ENCODE data around the gene FGF7. TPM values are rescaled to one million over a fixed set of nuclear protein-coding genes. Genes with fewer than 3 reads are reported as not detected.

The FGF7 gene
- total and polyA plus RNA-seq, 10 of the 15 experiments (the other 5 are each of a cell fraction or from before 2014, with no cell fraction given) = 0.08 TPM; not detected in 9

- no peak for TF ChIP-seq CEBPB (IDR thresholded peaks at IDR 0.05; ENCODE audit: borderline replicate concordance in 1 of 2, low read depth in 2 of 2, low read length in 2 of 2)
- TF ChIP-seq CHD2 (IDR thresholded peaks at IDR 0.05; ENCODE audit: borderline replicate concordance, low read depth, low read length) = no peak
Observed at GRCh38 chr15:49423901-49424550, 984 bp downstream of the FGF7 start (continued).

DNA sequence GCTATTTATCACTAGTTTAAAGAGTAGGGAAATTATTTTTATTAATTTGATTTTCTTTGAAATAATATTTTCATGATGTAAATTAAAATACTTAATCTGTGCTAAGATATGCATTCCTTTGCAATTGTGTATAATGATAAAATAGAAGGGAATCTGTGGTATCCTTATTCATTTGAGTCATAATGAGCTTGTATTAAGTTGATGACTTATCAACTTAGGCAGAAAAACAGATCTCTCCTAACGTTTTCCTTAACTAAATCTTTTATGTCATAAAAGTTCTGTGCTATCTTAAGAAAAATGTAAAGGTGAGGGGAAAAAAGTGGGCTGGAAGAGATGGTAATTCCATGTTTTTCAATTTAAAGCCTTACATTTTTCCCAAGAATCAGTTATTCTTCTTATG, 1.9 kb downstream of the FGF7 start:
- Histone ChIP-seq H3K79me2 (ENCODE audit: control insufficient read depth, insufficient read depth, low read length) (no peaks in the 10 kb centered on the region), H3K36me3 (ENCODE audit: control insufficient read depth in 2 of 2, insufficient read depth in 2 of 2, low read length in 1 of 2) (no peaks in the 10 kb centered on the region), H4K20me1 (ENCODE audit: control insufficient read depth, insufficient read depth) (no peaks in the 10 kb centered on the region), H3K9ac (ENCODE audit: control insufficient read depth, insufficient read depth, low read length) (no peak overlapping the region), H3K27me3 (replicated peaks in 1 of 2; ENCODE audit: control insufficient read depth in 2 of 2, insufficient read depth in 2 of 2, low read length in 1 of 2) (no peaks in the 10 kb centered on the region), H3K9me3 (replicated peaks; ENCODE audit: control insufficient read depth, insufficient read depth, low read length) (no peaks in the 10 kb centered on the region), H3K4me3 (no peak overlapping the region), H3K4me1 (ENCODE audit: control insufficient read depth, insufficient read depth, low read length) (no peaks in the 10 kb centered on the region), H2AFZ (ENCODE audit: control insufficient read depth, low read depth, low read length) (no peak overlapping the region), H3K4me2 (ENCODE audit: control insufficient read depth, insufficient read depth) (no peak overlapping the region), H3K27ac (ENCODE audit: control insufficient read depth, insufficient read depth) (no peak overlapping the region)
- RAD21 ChIA-PET (ENCODE audit: unreplicated experiment) = interaction anchor here (1.2 kb wide), 1 partner anchor 579 kb away, joined by 3 read pairs; no protein-coding TSS in a partner anchor
- FAIRE-seq (no peak), ATAC-seq (no peak), DNase-seq (ENCODE audit: low read depth, low spot score) (no peak)
- TF ChIP-seq FOXK2 (IDR thresholded peaks at IDR 0.05) (no peak), SMARCA5 (IDR thresholded peaks at IDR 0.05) (no peak), MEF2A (IDR thresholded peaks at IDR 0.05; ENCODE audit: insufficient read depth, low read depth, low read length) (no peak), HDAC6 (IDR thresholded peaks at IDR 0.05; ENCODE audit: unreplicated experiment) (no peak), NR2F1 (conservative IDR thresholded peaks at IDR 0.05) (no peak), RCOR1 (conservative IDR thresholded peaks at IDR 0.05; ENCODE audit: low read depth, low read length) (no peak), SUZ12 (IDR thresholded peaks at IDR 0.05; ENCODE audit: unreplicated experiment) (no peak), TCF7 (IDR thresholded peaks at IDR 0.05; ENCODE audit: borderline replicate concordance) (no peak), BCL11A (IDR thresholded peaks at IDR 0.05; ENCODE audit: low read depth, low read length) (no peak), MXI1 (IDR thresholded peaks at IDR 0.05; ENCODE audit: low read depth, low read length) (no peak), EGR1 (IDR thresholded peaks at IDR 0.05; ENCODE audit: borderline replicate concordance in 1 of 2, low read depth in 2 of 2, low read length in 2 of 2) (no peak)
- TF ChIP-seq, protein P1, sequence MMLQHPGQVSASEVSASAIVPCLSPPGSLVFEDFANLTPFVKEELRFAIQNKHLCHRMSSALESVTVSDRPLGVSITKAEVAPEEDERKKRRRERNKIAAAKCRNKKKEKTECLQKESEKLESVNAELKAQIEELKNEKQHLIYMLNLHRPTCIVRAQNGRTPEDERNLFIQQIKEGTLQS (IDR thresholded peaks at IDR 0.05; ENCODE audit: borderline replicate concordance, extremely low read depth, low read depth, low read length) = no peak
- TF ChIP-seq, protein P2, sequence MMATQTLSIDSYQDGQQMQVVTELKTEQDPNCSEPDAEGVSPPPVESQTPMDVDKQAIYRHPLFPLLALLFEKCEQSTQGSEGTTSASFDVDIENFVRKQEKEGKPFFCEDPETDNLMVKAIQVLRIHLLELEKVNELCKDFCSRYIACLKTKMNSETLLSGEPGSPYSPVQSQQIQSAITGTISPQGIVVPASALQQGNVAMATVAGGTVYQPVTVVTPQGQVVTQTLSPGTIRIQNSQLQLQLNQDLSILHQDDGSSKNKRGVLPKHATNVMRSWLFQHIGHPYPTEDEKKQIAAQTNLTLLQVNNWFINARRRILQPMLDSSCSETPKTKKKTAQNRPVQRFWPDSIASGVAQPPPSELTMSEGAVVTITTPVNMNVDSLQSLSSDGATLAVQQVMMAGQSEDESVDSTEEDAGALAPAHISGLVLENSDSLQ (IDR thresholded peaks at IDR 0.05) = no peak
- intact Hi-C loops (cut with micrococcal nuclease; ENCODE audit: unreplicated experiment) = loop anchor here (10.0 kb wide), 1 partner anchor 1070 kb away; no protein-coding TSS in a partner anchor
- in situ Hi-C loops (cut with MboI) = loop anchor here (5.0 to 10.0 kb wide), 3 partner anchors 198 to 720 kb away; no protein-coding TSS in a partner anchor
- POLR2A ChIA-PET = interaction anchor here (0.5 kb wide), 1 partner anchor 991 kb away, joined by 4 read pairs; no protein-coding TSS in a partner anchor
- WGBS (ENCODE audit: insufficient coverage, insufficient replicate concordance, low lambda C conversion rate, missing lambda C conversion rate) = 0% methylated on average over 1 of the region's 1 CpG
- CTCF ChIA-PET = interaction anchor here (1.3 to 5.9 kb wide), 2 partner anchors 189 to 564 kb away, joined by 5 to 128 read pairs; no protein-coding TSS in a partner anchor
- BruUV-seq (replicated peaks) = no TSS peak
- SMC1A ChIA-PET (ENCODE audit: uncharacterized antibody, unreplicated experiment) = interaction anchor here (0.8 kb wide), 2 partner anchors 721 to 1066 kb away, joined by 3 read pairs; no protein-coding TSS in a partner anchor
